DMS153 treated with DMSO at 0.1 percent for 48 hours (cell line): ENCODE measurements around the gene GNPDA1.

Experiments
- DNase-seq: peaks from one replicate; lab custom pipeline; 2025; ENCODE audit not compliant: unreplicated experiment; lab: John Stamatoyannopoulos, UW

Gene GNPDA1

GRCh38 chr5:141958113-141958512 lies 54.7 kb downstream of the GNPDA1 start, which contains the start of gene PCDH12:
PCDH12 (minus strand) TSS chr5:141958202; CDS start chr5:141957851, 351 bp downstream.
- DNase-seq, result peak; percentile 6

- DNase-seq, result no peak
These were observed 55.3 kb downstream of the GNPDA1 start for GRCh38 chr5:141957367-141957996.

- no peak for DNase-seq
These were observed 58.6 kb downstream of the GNPDA1 start for GRCh38 chr5:141954194-141954593.

GRCh38 chr5:141952020-141952419 lies 60.8 kb downstream of the GNPDA1 start:
- no peak for DNase-seq

GRCh38 chr5:141951332-141951781 lies 61.5 kb downstream of the GNPDA1 start:
- no peak for DNase-seq
